PFSK-1 (cell line): Measurements from ENCODE around the gene MRPL36.

Experiments
- REST ChIP-seq, 2 experiments: IDR thresholded peaks; 2 replicates each; pipeline versions ENCODE4 v1.6.1 to v1.8.0; 2011 to 2012; ENCODE audit warnings: low read depth in 2 of 2, low read length in 2 of 2, control low read depth in 1 of 2, inconsistent platforms in 1 of 2, mild to moderate bottlenecking in 1 of 2, moderate library complexity in 1 of 2; ENCODE audit not compliant: insufficient read depth in 1 of 2
- TAF1 ChIP-seq: IDR thresholded peaks from 2 replicates; pipeline ENCODE4 v1.6.1; 2012; ENCODE audit warnings: low read length, control low read depth, borderline replicate concordance; ENCODE audit not compliant: insufficient read depth

GRCh38 chr5:1806199-1806598 lies 6.6 kb upstream of the MRPL36 start:
- TF ChIP-seq TAF1, result no peak
- TF ChIP-seq REST (IDR thresholded peaks at IDR 0.05; ENCODE audit: insufficient read depth in 1 of 2, low read depth in 2 of 2, low read length in 2 of 2), result no peak
